Measurements from ENCODE around the gene ABCB9.
"Not testable (repeated sequence)": the region's sequence is repeated elsewhere in the genome, so short reads cannot be mapped to it uniquely, and the experiment has no call there.

ABCB9 gene

GRCh38 chr12:122961531-122962329 lies 4.5 kb downstream of the ABCB9 start:
- DNase-seq: no peak

GRCh38 chr12:122960193-122960569 lies 6.1 kb downstream of the ABCB9 start:
- no peak for DNase-seq

- DNase-seq: no peak
Measured at GRCh38 chr12:122959566-122960192, 6.6 kb downstream of the ABCB9 start.

- DNase-seq: no peak
Measured at GRCh38 chr12:122958198-122958888, 7.9 kb downstream of the ABCB9 start.

- no peak for DNase-seq
Measured at GRCh38 chr12:122956035-122956434, 10.2 kb downstream of the ABCB9 start.

GRCh38 chr12:122955156-122955555 lies 11.1 kb downstream of the ABCB9 start:
- no peak for DNase-seq

- DNase-seq: peak; percentile 76
Measured at GRCh38 chr12:122951979-122952892, 14.0 kb downstream of the ABCB9 start.

GRCh38 chr12:122951406-122951805 lies 14.9 kb downstream of the ABCB9 start:
- DNase-seq: no peak

GRCh38 chr12:122949816-122950675 lies 16.2 kb downstream of the ABCB9 start:
- no peak for DNase-seq

- no peak for DNase-seq
Measured at GRCh38 chr12:122949405-122949804, 16.9 kb downstream of the ABCB9 start.

- no peak for DNase-seq
Measured at GRCh38 chr12:122948605-122949004, 17.7 kb downstream of the ABCB9 start.

GRCh38 chr12:122947352-122947792 lies 18.9 kb downstream of the ABCB9 start:
- DNase-seq: no peak

GRCh38 chr12:122946690-122947341 lies 19.4 kb downstream of the ABCB9 start:
- DNase-seq: peak; percentile 82

GRCh38 chr12:122944605-122945592 lies 21.4 kb downstream of the ABCB9 start:
- DNase-seq: no peak

GRCh38 chr12:122943196-122943595 lies 23.1 kb downstream of the ABCB9 start:
- no peak for DNase-seq

- peak; percentile 37 for DNase-seq
Measured at GRCh38 chr12:122942637-122943036, 23.6 kb downstream of the ABCB9 start.

- not testable (repeated sequence) for DNase-seq
Measured at GRCh38 chr12:122941351-122941750, 24.9 kb downstream of the ABCB9 start.

- DNase-seq: no peak
Measured at GRCh38 chr12:122939125-122939524, 27.1 kb downstream of the ABCB9 start.

GRCh38 chr12:122937622-122938091 lies 28.6 kb downstream of the ABCB9 start:
- DNase-seq: no peak

- no peak for DNase-seq
Measured at GRCh38 chr12:122935318-122935717, 30.9 kb downstream of the ABCB9 start.
